Stimulated activated naive CD8-positive, alpha-beta T cell treated with anti-CD3 and anti-CD28 coated beads, Interleukin-15, amount 100 ng/mL, for 72 hours (primary cell): ENCODE data around the gene SPEM3.
A peak's percentile ranks its signal among the peaks of the same experiment; 100 is the strongest.

Experiments used
- ATAC-seq: fragments of 150-1000 bp; cut with Tn5 transposase; 2 replicates; pipeline ENCODE4 v1.10.0; 2021; ENCODE audit warnings: mild to moderate bottlenecking, moderate library complexity
- DNase-seq, 2 donors: peaks; one replicate each; pipeline ENCODE4 v3.0.0; 2021 to 2022
- H3K27ac Mint-ChIP-seq, 2 donors: one replicate each; pipeline ENCODE4 v1.8.0; 2022; ENCODE audit warnings: mild to moderate bottlenecking in 2 of 2, mixed read lengths in 2 of 2, moderate library complexity in 2 of 2
- H3K27me3 Mint-ChIP-seq: one replicate; pipeline ENCODE4 v1.8.0; 2022; ENCODE audit warnings: mixed read lengths
- H3K4me1 Mint-ChIP-seq: one replicate; pipeline ENCODE4 v1.8.0; 2022; ENCODE audit warnings: mild to moderate bottlenecking, mixed read lengths
- H3K4me3 Mint-ChIP-seq, 2 donors: one replicate each; pipeline ENCODE4 v1.8.0; 2022; ENCODE audit warnings: mild to moderate bottlenecking in 2 of 2, mixed read lengths in 2 of 2, moderate library complexity in 1 of 2
- H3K9me3 Mint-ChIP-seq, 2 donors: one replicate each; pipeline ENCODE4 v1.8.0; 2022; ENCODE audit warnings: mixed read lengths in 2 of 2

SPEM3 gene

GRCh38 chr17:7441266-7441665 is 12.6 kb downstream of the SPEM3 start:
- H3K27ac Mint-ChIP-seq = no peak overlapping the region
- H3K4me3 Mint-ChIP-seq = no peak overlapping the region
- H3K27me3 Mint-ChIP-seq = peaks cover 72% of the 10 kb centered on the region
- DNase-seq (no peak), ATAC-seq (no peak)
- H3K4me1 Mint-ChIP-seq = peaks cover 65% of the 10 kb centered on the region
- H3K9me3 Mint-ChIP-seq = no peaks in the 10 kb centered on the region

GRCh38 chr17:7442142-7442541 is 13.5 kb downstream of the SPEM3 start:
- no peak for ATAC-seq
- Mint-ChIP-seq H3K27me3 (peaks cover 81% of the 10 kb centered on the region), H3K4me3 (no peak overlapping the region), H3K4me1 (peaks cover 65% of the 10 kb centered on the region), H3K9me3 (no peaks in the 10 kb centered on the region), H3K27ac (peak overlapping the region in 1 of 2 donors; percentile 55)
- DNase-seq = no peak

- no peak for DNase-seq
- H3K4me1 Mint-ChIP-seq = peaks cover 54% of the 10 kb centered on the region
Observed at GRCh38 chr17:7443499-7444485, 15.1 kb downstream of the SPEM3 start.

GRCh38 chr17:7444682-7445618 is 16.3 kb downstream of the SPEM3 start, which contains the start of gene CHRNB1:
Gene CHRNB1 (plus strand): TSS chr17:7445061. CDS start chr17:7445128, 67 bp downstream.
- DNase-seq = peak in 1 of 2 donors; percentile 28

More at GRCh38 chr17:7443499-7444485, 15.1 kb downstream of the SPEM3 start:
- ATAC-seq = no peak
- no peak overlapping the region for H3K27ac Mint-ChIP-seq
- H3K4me3 Mint-ChIP-seq = no peak overlapping the region
- no peaks in the 10 kb centered on the region for H3K9me3 Mint-ChIP-seq
- H3K27me3 Mint-ChIP-seq = peaks cover 80% of the 10 kb centered on the region

GRCh38 chr17:7445619-7445968 is 16.9 kb downstream of the SPEM3 start:
- Mint-ChIP-seq H3K4me1 (peaks cover 39% of the 10 kb centered on the region), H3K9me3 (no peaks in the 10 kb centered on the region), H3K27ac (peak overlapping the region; percentile 10 to 72), H3K27me3 (peaks cover 66% of the 10 kb centered on the region), H3K4me3 (peak overlapping the region; percentile 83 to 91)
- DNase-seq (peak; percentile 31 to 45), ATAC-seq (peak; percentile 85)

More at GRCh38 chr17:7444682-7445618, 16.3 kb downstream of the SPEM3 start, which contains the start of gene CHRNB1:
- H3K9me3 Mint-ChIP-seq = no peaks in the 10 kb centered on the region
- peak; percentile 36 for ATAC-seq
- H3K4me1 Mint-ChIP-seq = peaks cover 46% of the 10 kb centered on the region
- peak within 1 kb of the TSS; percentile 10 to 74 for H3K27ac Mint-ChIP-seq
- peaks cover 72% of the 10 kb centered on the region for H3K27me3 Mint-ChIP-seq
- peak within 1 kb of the TSS; percentile 83 to 91 for H3K4me3 Mint-ChIP-seq

- Mint-ChIP-seq H3K27ac (no peak overlapping the region), H3K4me1 (peaks cover 32% of the 10 kb centered on the region), H3K27me3 (peaks cover 41% of the 10 kb centered on the region), H3K4me3 (no peak overlapping the region), H3K9me3 (no peaks in the 10 kb centered on the region)
- ATAC-seq (no peak), DNase-seq (no peak)
Observed at GRCh38 chr17:7448461-7448860, 19.8 kb downstream of the SPEM3 start.

GRCh38 chr17:7459961-7460545 is 31.4 kb downstream of the SPEM3 start:
- DNase-seq (no peak), ATAC-seq (no peak)
- Mint-ChIP-seq H3K27ac (peak overlapping the region in 1 of 2 donors; percentile 31), H3K9me3 (no peaks in the 10 kb centered on the region), H3K4me3 (no peak overlapping the region), H3K27me3 (no peaks in the 10 kb centered on the region), H3K4me1 (peaks cover 26% of the 10 kb centered on the region)

- H3K4me3 Mint-ChIP-seq = no peak overlapping the region
- ATAC-seq (no peak), DNase-seq (no peak)
- H3K4me1 Mint-ChIP-seq = peaks cover 23% of the 10 kb centered on the region
- H3K9me3 Mint-ChIP-seq = no peaks in the 10 kb centered on the region
- H3K27me3 Mint-ChIP-seq = no peaks in the 10 kb centered on the region
- peak overlapping the region in 1 of 2 donors; percentile 37 for H3K27ac Mint-ChIP-seq
Observed at GRCh38 chr17:7460850-7461660, 32.4 kb downstream of the SPEM3 start.

GRCh38 chr17:7462474-7463371 is 34.1 kb downstream of the SPEM3 start:
- Mint-ChIP-seq H3K4me1 (peaks cover 30% of the 10 kb centered on the region), H3K4me3 (no peak overlapping the region), H3K27ac (peak overlapping the region in 1 of 2 donors; percentile 58), H3K9me3 (no peaks in the 10 kb centered on the region), H3K27me3 (no peaks in the 10 kb centered on the region)
- peak; percentile 21 for ATAC-seq
- no peak for DNase-seq

GRCh38 chr17:7463372-7463846 is 34.8 kb downstream of the SPEM3 start:
- H3K27ac Mint-ChIP-seq = no peak overlapping the region
- H3K4me3 Mint-ChIP-seq = no peak overlapping the region
- no peaks in the 10 kb centered on the region for H3K9me3 Mint-ChIP-seq
- DNase-seq (no peak), ATAC-seq (peak; percentile 8)
- H3K4me1 Mint-ChIP-seq = peaks cover 37% of the 10 kb centered on the region
- no peaks in the 10 kb centered on the region for H3K27me3 Mint-ChIP-seq

- DNase-seq = no peak
- no peak overlapping the region for H3K4me3 Mint-ChIP-seq
- no peaks in the 10 kb centered on the region for H3K27me3 Mint-ChIP-seq
- no peaks in the 10 kb centered on the region for H3K9me3 Mint-ChIP-seq
- peaks cover 43% of the 10 kb centered on the region for H3K4me1 Mint-ChIP-seq
- no peak for ATAC-seq
- no peak overlapping the region for H3K27ac Mint-ChIP-seq
Observed at GRCh38 chr17:7464081-7464480, 35.4 kb downstream of the SPEM3 start.

- ATAC-seq (peak; percentile 39), DNase-seq (no peak)
- H3K4me1 Mint-ChIP-seq = peaks cover 30% of the 10 kb centered on the region
- H3K27ac Mint-ChIP-seq = peak overlapping the region in 1 of 2 donors; percentile 78
- H3K9me3 Mint-ChIP-seq = no peaks in the 10 kb centered on the region
- no peaks in the 10 kb centered on the region for H3K27me3 Mint-ChIP-seq
- H3K4me3 Mint-ChIP-seq = no peak overlapping the region
Observed at GRCh38 chr17:7465597-7466275, 37.1 kb downstream of the SPEM3 start.

GRCh38 chr17:7466318-7466638 is 37.6 kb downstream of the SPEM3 start:
- Mint-ChIP-seq H3K27ac (peak overlapping the region in 1 of 2 donors; percentile 78), H3K4me1 (peaks cover 30% of the 10 kb centered on the region), H3K27me3 (no peaks in the 10 kb centered on the region), H3K9me3 (no peaks in the 10 kb centered on the region), H3K4me3 (no peak overlapping the region)
- no peak for DNase-seq
- no peak for ATAC-seq
